CD4-positive, alpha-beta T cell treated with Interleukin-17A for 4 hours (primary cell): Measurements from ENCODE around the gene DLG2.

ENCODE experiments used
- DNase-seq: peaks from one replicate; pipeline ENCODE4 v3.0.0-alpha.2; 2020; ENCODE audit warnings: mixed read lengths

DLG2 gene

DNA sequence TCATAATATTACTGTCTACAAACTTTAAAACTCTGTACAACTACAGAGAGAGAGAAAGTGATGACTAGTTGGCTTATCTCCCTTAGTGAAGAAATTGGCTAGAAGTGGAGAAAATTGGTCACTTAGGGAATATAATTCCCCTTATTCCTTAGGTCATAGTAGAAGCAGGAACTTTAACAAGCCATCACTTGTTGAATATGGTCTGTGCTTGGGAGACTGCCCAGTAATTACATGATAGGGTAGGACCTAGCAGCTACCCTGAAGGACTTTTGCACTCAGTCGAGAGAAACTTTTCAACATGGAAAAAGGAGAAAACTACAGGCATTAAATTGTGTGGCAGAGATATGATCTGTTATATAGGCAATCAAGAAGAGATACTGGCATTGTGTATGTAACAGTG lies 1764.5 kb downstream of the DLG2 start:
- DNase-seq: no peak

DNA sequence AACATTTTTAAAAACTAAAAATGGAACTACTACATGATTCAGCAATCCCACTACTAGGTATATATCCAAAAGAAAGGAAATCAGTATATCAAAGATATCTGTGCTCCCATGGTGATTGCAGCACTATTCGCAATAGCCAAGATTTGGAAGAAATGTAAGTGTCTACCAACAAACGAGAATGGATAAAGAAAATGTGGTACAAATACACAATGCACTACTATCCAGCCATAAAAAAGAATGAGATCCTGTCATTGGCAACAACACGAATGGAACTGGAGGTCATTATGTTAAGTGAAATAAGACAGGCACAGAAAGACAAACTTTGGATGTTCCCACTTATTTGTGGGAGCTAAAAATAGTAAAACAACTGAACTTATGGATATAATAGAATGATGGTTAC lies 1765.1 kb downstream of the DLG2 start:
- DNase-seq: no peak

DNA sequence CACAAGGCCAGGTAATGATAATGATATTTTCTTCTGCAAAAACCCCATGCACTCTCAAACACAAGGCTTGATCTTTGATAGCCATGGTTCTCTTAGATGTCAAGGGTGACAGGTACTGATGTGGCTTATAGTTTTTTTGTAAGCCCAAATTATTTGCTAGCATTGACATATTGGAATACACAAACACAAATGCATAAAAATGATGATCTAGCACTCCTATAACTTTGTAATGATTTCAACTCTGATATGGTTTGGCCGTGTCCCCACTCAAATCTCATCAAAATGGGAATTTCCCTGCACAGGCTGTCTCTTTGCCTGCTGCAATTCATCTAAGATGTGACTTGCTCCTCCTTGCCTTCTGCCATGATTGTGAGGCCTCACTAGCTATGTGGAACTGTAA lies 1768.5 kb downstream of the DLG2 start:
- DNase-seq: no peak

DNA sequence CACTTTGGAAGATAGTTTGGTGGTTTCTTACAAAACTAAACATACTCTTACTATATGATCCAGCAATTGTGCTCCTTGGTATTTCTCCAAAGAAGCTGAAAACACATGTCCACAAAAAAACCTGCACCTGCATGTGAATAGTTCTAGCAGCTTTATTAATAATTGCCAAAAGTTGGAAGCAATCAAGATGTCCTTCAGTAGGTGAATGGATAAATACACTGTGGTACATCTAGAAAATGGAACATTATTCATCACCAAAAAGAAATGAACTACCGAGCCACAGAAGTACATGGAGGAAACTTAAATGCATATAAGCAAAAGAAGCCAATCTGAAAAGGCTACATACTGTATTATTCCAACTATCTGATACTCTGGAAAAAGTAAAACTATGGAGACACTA lies 1771.9 kb downstream of the DLG2 start:
- no peak for DNase-seq

DNA sequence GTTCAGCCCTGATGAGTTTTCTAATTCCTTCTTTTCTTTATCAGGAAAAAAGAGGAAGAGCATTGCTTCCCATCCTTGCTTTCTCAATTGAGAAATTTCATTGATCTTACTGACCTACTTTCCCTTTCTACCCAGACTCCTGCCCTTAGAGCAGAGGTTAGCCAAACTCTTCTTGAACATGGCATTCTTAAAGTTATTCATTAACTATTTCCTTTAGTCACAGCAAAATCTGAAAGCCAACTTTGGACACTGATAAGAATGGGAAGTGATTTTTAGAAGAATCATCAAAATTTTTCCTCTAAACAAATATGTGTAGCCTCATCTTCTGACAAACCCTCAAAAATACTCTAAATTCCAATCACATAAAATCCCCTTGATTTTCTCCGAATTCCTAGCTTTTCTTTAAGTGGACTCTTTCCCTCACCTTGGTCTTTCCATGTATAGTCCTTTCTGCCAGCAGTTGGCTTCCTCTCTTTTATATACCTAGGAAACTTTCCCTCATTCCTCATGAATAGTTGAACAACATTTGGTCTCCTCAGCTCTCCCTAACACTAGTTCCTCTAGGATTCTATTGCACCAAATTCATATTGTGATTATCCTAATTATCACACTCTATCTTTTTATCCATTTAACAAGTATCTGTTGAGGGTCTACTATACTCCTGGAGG lies 1774.2 kb downstream of the DLG2 start:
- DNase-seq: no peak

DNA sequence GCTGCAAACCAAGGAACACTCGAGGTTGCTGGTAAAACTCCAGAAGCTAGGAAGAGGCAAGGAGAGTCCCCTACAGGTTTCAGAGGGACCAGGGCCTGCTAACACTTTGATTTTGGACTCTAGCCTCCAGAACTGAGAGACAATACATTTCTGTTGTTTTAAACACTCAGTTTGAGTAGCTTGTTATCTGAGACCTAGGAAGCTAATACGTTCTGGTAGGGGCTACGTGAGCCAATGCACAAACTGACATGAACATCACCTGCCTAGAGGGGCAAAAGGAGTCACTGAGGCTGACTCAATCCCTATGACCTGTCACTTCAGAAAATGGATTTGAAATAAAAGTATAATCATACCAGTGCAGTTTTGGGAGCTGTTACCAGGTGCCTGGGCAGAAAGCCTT lies 1775.1 kb downstream of the DLG2 start:
- no peak for DNase-seq

DNA sequence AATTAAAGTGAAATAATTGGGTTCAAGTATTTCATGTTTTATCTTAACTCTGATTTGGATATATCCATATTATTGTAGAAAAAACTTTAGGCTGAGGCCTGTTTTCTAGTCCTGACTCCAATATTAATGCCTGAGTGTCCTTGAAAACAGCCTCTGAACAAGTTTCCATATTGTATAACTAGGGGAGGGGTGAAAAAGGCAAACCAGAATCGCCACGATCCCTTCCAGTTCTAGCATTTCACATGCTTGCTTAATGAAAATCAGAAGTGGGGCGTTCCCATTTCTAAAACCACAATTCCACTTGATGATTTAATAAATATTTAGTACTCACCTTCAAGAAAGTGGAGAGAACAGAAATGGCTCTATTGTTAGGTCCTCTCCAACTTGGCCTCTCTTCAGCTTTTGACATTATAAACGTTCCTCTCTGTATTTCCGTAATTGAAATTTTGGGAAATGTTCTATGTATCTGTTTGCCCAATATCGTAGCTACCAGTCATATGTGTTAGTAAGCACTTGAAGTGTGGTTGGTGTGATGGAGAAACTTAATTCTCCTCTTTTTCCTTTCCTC lies 1779.6 kb downstream of the DLG2 start:
- DNase-seq: no peak

DNA sequence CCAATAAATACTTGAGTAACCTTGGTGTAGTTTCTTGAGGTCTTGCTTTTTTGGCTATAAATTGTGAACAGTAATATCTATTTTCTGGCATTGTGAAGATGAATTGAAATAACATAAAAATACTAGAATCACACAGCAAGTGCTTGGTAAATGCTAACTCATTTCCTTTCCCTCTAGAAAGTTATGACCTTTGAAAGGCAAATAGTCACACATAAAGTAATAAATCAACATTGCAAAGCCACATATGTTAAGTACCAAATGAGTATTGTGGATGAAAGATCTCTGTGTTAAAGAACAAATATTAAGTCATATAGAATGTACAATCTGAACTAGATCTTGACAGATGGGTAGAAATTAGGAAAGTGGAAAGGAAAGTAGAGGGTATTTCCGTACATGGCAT lies 1781.3 kb downstream of the DLG2 start:
- DNase-seq: no peak

DNA sequence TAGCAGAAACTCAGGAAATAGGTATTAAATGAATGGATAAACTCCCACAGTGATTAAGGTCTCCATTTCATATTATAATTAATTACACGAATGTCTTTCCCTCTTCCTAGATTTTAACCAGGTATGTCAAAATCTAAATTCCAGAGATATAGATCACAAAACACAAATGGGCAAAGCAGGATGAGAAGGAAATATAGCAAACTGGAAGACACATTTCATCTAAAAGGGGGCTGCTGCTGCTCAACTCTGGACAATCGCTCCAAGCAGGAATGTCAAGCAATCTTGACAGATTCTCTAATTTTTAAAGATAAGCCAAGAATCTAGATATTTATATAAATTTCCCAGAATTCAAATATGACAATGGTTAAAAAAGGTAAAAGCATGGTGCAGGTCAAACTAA lies 1786.8 kb downstream of the DLG2 start:
- DNase-seq: no peak

DNA sequence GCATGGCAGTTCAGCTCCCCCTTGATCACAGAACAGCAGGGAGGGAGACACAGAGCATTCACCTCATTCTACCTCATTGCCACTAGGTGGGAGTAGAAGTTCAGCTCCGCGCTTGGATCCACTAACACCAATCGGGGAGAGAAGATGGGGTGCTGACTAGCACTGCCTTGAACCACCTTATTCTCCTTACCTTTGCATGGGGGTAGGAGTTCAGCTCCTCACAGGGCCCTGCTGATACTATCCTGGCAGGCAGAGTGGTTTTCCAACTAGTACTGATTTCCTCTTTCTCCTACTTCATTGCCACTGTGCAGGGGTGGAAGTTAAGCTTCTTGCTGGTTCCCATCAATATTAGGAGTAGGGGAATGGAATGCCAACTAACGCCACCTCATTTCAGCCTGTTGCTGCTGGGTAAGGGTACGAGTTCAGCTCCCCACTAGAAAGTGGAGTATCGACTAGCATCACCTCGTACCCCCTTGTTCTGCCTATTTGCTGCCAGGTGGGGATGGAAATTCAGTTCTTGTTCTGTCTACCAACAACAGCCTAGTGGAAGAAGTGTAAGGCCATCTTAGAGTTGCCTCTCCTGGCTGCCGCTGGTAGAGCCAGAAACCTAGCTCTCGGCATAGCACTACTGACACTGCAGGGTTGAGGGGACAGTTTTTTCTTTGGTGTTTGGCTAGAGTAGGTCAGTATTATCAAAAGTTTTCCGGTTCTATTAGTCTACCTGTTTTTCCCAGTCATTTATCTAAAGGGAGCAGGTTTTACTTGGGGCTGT lies 1790.1 kb downstream of the DLG2 start:
- DNase-seq: no peak

DNA sequence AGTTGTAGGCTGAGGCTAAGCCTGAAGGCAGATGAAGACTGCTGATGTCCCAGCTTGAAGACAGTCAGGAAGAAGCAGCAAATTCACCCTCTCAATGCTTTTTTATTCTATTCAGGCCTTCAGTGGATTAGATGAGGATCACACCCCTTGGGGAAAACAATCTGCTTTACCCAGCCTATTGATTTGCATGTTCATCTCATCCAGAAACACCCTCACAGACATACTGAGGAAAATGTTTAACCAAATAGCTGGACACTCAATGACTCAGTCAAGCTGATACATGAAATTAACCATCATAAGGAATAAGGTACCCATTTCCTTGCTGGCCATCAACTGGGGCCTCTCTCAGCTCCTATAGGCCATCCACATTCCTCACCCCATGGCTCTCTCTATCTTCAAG lies 1791.1 kb downstream of the DLG2 start:
- DNase-seq: no peak

DNA sequence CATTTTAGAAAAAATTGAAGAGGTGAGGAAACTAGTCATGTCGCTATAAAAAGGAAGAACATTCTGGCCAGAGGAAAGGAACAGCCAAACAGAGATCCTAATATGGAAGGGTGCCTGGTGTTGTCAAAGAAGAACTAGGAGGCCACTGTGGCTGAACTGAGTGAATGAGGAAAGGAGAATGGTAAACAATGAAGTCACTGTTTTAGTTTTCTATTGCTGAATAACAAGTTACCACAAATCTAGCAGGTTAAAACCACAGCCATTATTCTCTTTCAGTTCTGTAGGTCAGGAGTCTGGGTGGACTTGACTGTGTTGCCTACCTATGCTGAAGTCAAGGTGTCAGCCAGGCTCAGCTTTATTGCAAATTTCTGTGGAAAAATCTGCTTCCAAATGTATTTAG lies 1791.7 kb downstream of the DLG2 start:
- no peak for DNase-seq

DNA sequence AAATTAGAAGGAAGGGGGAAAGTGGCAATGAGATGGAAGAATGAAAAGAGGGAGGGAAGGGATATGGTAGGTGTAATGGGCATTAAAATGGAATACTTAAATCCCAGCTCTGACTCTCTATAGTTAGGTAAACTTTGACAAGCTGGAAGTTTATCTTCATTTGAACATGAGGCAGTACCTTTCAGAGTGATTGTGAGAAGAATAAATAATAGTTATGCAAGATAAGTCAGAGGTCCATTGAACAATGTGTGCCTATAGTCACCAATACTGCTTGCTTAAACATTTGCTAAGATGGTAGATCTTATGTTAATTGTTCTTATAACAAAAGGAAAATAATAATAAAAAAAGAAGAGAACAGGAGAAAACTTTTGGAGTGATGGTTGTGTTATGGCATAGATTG lies 1795.2 kb downstream of the DLG2 start:
- no peak for DNase-seq

DNA sequence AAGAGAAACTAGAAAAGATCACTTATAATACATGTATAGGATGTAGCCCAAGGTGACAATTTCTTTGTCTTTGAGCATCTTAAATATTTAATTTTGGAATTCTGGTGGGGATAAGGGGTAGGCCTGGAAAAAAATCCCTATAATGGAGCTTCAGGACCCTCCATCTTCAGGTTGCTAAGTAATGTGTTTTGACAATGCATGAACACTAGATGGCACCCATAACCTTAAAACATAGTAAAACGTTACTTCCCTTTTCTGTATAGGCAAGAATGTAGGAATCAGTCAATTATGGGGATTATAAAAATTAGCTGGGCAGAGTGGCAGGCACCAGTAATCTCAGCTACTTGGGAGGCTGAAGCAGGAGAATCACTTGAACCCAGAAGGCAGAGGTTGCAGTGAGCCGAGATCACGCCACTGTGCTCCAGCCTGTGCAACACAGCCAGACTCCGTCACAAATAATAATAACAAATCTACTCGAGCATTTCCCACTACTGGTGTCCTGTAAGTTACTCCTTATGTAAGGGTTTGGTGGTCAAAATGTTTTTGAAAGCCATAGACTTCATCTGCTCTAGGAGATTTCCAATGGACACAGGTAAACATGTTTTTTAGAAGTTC lies 1799.1 kb downstream of the DLG2 start:
- DNase-seq: no peak

DNA sequence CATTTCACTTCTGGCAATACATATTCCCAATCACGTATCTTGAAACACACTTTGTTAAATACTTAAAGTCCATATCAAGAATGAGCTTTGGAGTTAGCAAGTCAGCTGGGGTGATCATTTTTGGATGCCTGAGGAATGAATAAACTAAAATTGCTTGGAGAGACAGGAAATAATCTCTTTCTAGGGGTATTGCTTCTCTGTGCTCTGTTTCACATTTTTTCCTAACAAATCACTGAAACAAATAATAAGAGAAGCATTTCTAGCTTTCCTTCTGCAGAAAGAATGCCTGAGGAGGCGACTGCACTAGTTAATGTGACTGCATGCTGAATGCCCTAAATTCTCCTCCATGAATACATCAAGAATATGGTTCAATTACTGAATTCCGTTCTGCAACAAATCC lies 1799.6 kb downstream of the DLG2 start:
- no peak for DNase-seq

DNA sequence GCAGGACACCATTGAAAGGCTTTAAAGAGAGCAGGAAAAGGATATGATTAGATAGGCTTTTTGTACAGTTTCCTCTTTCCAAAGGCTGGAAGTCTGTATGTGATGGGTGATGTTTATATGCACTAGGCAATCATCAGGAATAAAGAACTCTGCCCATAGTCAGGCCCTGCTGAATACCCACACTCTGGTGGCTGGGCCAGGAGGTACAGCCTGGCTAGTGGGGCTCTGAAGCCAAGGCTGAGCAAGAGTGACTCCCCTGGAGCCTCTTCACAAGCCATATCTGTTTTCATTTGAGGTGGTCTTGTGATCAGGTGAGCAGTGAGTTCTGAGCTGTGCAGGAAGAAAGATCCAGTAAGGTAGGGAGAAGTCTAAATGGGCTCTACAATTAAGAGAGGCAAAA lies 1801.1 kb downstream of the DLG2 start:
- no peak for DNase-seq

DNA sequence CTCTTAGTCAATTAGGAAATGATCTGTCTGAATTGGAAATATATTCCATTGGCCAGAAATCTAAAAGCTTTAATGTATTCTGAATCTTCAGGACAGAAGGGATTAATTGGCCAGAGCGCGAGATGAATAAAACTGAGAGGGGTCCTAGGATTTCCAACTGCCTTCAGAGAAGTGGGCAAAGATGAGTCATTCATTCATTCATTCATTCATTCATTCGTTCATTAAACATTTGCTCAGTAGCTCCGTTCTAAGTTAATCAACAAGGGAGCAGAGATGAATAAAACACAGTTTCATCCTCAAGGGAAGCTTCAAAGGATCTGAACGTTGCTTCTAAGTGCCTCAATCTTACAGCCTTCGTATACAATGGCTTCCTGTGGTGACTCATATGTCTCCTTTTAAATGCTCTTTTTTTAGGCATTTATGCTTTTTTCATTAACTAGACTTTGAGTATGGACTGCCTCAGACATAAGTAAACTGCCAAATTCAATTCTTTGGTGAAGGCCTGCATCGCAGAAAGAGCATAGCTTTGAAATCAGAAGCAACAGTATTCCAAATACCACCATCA lies 1803.6 kb downstream of the DLG2 start:
- DNase-seq: no peak

DNA sequence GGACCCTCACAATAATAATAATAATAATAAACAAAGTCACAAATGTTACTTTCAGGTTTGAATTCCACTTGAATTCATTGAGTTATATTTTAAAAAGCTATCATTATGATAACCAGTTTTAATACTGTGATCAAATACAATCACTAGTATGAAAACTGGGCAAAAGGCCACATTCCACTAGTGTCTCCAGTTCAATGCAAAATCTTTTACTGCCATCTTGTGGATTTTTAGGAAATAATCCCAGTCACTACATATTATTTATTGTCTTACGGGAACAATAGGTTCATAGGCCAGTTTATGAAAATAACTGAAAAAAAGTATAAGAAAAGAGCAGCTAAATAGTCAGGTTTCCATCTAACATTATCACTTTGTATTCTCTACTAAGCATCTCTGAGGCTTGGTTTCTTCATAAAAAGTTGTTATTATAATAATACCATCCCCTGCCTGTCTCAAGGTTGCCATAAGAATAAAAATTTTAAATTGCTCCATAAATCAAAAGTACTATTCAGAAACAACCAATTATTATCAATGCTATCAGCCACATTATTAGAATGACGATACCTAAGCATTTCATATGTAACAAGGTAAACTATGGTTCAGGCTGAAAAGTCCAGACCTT lies 1807.1 kb downstream of the DLG2 start:
- DNase-seq: no peak

DNA sequence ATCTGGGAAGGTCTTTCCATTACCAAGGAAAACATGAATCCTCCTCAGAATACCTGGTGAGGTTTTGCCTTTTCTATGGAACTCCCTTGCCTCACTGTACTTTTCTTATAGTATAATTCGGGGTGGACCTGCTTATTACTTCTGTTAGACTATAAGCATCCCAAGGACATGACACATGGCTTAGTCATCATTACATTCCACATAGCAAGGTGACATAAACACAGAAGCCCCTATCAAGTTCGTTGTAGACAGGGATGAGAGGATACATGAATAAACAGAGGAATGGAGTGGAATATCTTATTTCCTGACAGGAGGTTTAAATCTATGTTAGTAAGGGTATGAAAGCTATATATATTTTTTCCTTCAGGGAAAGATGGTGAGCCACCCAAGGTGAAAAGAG lies 1808.8 kb downstream of the DLG2 start:
- DNase-seq: no peak

DNA sequence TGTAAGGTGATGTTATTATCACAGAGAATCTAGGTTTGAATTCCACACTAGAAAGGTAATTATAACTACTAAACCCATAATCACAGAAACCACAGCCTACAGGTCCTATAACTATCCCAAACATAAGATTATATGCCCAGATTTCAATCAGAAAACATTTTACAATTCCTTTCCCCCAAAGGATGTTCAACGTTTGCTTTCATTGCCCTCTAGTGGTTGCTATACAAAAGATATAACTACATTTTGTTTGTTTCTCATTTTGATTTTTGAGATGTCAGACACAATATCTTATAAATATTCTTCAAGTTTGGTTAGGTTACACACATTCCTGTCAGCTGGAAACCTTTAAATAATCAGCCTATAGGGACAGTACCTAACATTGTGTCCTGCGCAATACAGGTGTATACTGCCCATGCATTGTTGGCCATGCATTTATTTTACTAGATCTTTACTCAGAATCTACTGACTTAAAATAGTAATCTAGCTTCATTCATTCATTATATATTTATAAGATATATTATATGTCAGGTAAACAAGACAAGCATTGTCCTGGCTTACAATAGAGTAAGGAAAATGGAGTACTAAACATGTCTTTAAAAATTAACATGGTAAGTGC lies 1810.5 kb downstream of the DLG2 start:
- no peak for DNase-seq

DNA sequence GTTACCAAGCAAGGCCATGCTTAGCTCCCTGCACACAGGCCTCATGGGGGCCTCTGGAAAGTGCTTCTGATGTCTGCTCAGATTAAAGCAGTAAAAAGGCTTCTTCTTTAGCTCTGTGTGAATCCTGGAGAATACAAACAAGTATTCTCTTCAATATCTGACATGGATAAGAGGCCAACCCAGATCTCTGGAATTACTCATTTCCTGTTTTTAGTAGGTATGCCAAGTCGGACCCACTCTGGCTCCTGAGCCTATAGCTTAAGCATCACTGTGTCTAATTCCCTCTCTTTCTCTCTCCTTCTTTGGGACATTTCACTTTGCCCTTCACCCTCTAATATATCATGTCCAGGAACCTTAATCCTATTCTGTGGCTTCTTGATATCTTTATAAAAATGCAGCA lies 1811.4 kb downstream of the DLG2 start:
- no peak for DNase-seq

DNA sequence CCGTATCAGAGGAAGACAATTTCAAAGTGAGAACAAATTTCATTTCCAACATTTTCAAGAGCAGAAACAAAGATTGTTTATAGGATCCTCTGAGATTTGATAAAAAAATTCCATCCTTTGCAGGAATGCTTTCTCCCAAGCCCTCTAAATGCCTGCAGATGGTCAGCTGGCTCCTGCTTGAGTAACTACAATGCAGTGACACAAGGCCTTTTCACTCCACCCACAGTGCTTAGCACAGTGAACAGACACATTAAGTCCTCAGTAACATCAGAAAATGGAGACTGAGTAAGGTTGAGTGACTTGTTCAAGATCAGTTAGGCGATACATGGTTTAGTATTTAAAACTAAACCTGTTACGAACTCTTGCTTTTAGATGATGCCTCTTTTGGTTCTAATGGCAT lies 1813.8 kb downstream of the DLG2 start:
- DNase-seq: no peak

DNA sequence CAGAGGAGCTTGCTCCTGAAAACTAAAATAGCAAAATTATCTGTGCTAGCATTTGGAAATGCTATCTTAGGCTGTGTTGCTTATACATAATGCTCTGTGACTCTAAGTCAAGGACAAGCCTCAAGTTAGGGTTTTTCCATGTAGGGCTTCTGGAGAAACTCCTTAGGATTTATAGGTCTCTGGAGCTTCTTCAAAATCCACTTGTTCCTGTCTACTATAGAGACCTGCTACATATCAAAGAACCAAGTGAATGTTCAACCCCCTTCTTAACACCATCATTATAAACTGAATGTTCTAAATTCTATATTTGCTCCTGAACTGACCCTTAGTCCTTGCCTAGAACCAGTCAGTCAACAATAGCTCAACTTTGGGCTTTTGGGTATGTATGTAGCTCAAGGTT lies 1817.9 kb downstream of the DLG2 start:
- no peak for DNase-seq
